GM18520 (cell line): ENCODE data around the gene CFAP45.

Experiments used
- ATAC-seq: cut with Tn5 transposase; IDR thresholded peaks from one replicate; pipeline ENCODE4 v1.9.1; 2021; ENCODE audit not compliant: unreplicated experiment

The CFAP45 gene

GRCh38 chr1:159924025-159924790, 24.2 kb upstream of the CFAP45 start:
- ATAC-seq = no peak

- ATAC-seq = no peak
Observed at GRCh38 chr1:159923203-159924024, 23.4 kb upstream of the CFAP45 start.

GRCh38 chr1:159922511-159923202, 22.7 kb upstream of the CFAP45 start:
- ATAC-seq = no peak

GRCh38 chr1:159921700-159922504, 21.9 kb upstream of the CFAP45 start:
- peak; percentile 11 for ATAC-seq

- ATAC-seq = peak; percentile 25
Observed at GRCh38 chr1:159921251-159921650, 21.3 kb upstream of the CFAP45 start.

- ATAC-seq = no peak
Observed at GRCh38 chr1:159920651-159921050, 20.7 kb upstream of the CFAP45 start.

GRCh38 chr1:159920202-159920601, 20.2 kb upstream of the CFAP45 start:
- no peak for ATAC-seq

GRCh38 chr1:159919236-159919865, 19.4 kb upstream of the CFAP45 start:
- no peak for ATAC-seq

GRCh38 chr1:159918352-159919200, 18.6 kb upstream of the CFAP45 start:
- no peak for ATAC-seq

- ATAC-seq = no peak
Observed at GRCh38 chr1:159917533-159918351, 17.8 kb upstream of the CFAP45 start.

- ATAC-seq = no peak
Observed at GRCh38 chr1:159916242-159917051, 16.5 kb upstream of the CFAP45 start.

- ATAC-seq = no peak
Observed at GRCh38 chr1:159915571-159916241, 15.7 kb upstream of the CFAP45 start.

GRCh38 chr1:159914252-159915018, 14.5 kb upstream of the CFAP45 start:
- ATAC-seq = no peak

GRCh38 chr1:159913451-159914192, 13.7 kb upstream of the CFAP45 start:
- no peak for ATAC-seq

GRCh38 chr1:159911326-159912070, 11.5 kb upstream of the CFAP45 start:
- no peak for ATAC-seq
